Fibroblast of lung (primary cell): ENCODE measurements around the gene HAUS3.

Source experiments
- CTCF ChIP-seq, 2 donors: IDR thresholded peaks in 1 of 2; conservative IDR thresholded peaks in 1 of 2; 1 replicate in 1 of 2; 2 replicates in 1 of 2; pipeline ENCODE4 v1.5.1; 2011 to 2012; ENCODE audit warnings: low read length in 2 of 2, control low read depth in 1 of 2, inconsistent platforms in 1 of 2, low read depth in 1 of 2, mild to moderate bottlenecking in 1 of 2
- EZH2 ChIP-seq: IDR thresholded peaks from 2 replicates; pipeline ENCODE4 v1.5.1; 2012; ENCODE audit warnings: low read length, control low read depth, mild to moderate bottlenecking; ENCODE audit errors: missing control alignments

GRCh38 chr4:2180410-2180809 lies 61.5 kb downstream of the HAUS3 start:
- no peak for TF ChIP-seq CTCF (conservative IDR thresholded peaks at IDR 0.05 in 1 of 2, IDR thresholded peaks at IDR 0.05 in 1 of 2; ENCODE audit: low read depth in 1 of 2, low read length in 2 of 2)
- no peak for TF ChIP-seq EZH2
